Measurements from ENCODE around the gene NSRP1.
"Not testable (repeated sequence)": the region's sequence is repeated elsewhere in the genome, so short reads cannot be mapped to it uniquely, and the experiment has no call there.

NSRP1 gene

GRCh38 chr17:30211371-30211770, 94.8 kb downstream of the NSRP1 start:
- in situ Hi-C loops (cut with MboI; ENCODE audit: low pct_unique_long_range_greater_than_20kb, low sequenced_read_pairs): no loop called here
- DNase-seq: no peak

GRCh38 chr17:30212750-30213149, 96.1 kb downstream of the NSRP1 start:
- DNase-seq: no peak
- in situ Hi-C loops (cut with MboI; ENCODE audit: low pct_unique_long_range_greater_than_20kb, low sequenced_read_pairs): no loop called here

GRCh38 chr17:30217054-30217453, 100.4 kb downstream of the NSRP1 start:
- in situ Hi-C loops (cut with MboI; ENCODE audit: low pct_unique_long_range_greater_than_20kb, low sequenced_read_pairs): no loop called here
- DNase-seq: no peak

GRCh38 chr17:30217746-30218245, 101.2 kb downstream of the NSRP1 start:
- in situ Hi-C loops (cut with MboI; ENCODE audit: low pct_unique_long_range_greater_than_20kb, low sequenced_read_pairs): no loop called here
- no peak for DNase-seq

DNA sequence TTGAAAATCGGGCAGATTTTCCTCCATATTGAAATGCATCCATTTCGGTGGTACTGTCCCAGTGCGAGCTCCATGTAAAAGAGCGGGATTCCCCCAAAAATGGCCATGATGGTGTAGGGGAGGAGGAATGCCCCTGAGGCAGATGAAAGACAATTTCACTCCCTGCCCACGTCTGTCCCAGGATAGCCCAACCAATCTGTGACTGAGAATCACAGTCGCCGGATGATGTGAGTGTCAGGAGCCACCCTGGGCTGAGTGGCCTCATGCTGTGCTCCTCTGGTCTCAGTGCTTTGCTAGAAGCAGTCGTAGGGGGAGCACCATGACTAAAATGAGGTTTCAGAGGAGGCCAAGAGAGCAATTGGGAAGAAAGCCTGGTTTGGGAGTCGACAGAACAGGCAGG, 102.2 kb downstream of the NSRP1 start:
- in situ Hi-C loops (cut with MboI; ENCODE audit: low pct_unique_long_range_greater_than_20kb, low sequenced_read_pairs): no loop called here
- no peak for DNase-seq

GRCh38 chr17:30219315-30219714, 102.7 kb downstream of the NSRP1 start:
- in situ Hi-C loops (cut with MboI; ENCODE audit: low pct_unique_long_range_greater_than_20kb, low sequenced_read_pairs): no loop called here
- no peak for DNase-seq

DNA sequence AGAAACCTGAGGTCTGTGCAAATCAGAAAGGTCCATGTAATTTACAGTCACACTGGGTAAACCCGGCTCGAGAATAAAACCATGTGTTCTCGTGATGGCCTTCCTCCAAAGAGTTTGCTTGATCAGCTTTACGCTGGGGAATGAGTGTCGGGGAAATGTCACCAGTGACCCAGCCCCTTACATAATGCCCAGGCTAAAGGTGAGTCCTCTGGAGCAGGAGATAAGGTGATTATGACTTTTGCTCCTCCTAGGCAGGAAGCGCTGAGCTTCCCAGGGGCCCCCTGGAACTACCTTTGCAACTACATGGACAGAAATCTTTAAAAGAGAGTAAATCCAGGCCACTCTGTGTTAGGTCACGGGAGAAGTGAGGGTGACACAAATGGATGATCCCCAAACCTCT, 103.2 kb downstream of the NSRP1 start:
- in situ Hi-C loops (cut with MboI; ENCODE audit: low pct_unique_long_range_greater_than_20kb, low sequenced_read_pairs): no loop called here
- no peak for DNase-seq

GRCh38 chr17:30220414-30220813, 103.8 kb downstream of the NSRP1 start:
- in situ Hi-C loops (cut with MboI; ENCODE audit: low pct_unique_long_range_greater_than_20kb, low sequenced_read_pairs): no loop called here
- no peak for DNase-seq

DNA sequence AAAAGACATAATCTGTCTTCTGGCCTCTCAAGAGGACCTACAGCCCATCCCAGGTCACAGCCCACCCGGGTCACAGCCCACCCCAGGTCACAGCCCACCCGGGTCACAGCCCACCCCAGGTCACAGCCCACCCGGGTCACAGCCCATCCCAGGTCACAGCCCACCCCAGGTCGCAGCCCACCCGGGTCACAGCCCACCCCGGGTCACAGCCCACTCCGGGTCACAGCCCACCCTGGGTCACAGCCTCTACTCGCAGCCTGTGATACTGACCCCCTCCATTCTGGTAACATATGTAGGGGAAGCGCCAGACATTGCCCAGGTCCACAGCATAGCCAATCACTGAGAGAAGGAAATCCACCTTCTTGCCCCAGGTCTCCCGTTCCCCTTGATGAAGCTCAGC, 104.7 kb downstream of the NSRP1 start:
- in situ Hi-C loops (cut with MboI; ENCODE audit: low pct_unique_long_range_greater_than_20kb, low sequenced_read_pairs): no loop called here
- no peak for DNase-seq

DNA sequence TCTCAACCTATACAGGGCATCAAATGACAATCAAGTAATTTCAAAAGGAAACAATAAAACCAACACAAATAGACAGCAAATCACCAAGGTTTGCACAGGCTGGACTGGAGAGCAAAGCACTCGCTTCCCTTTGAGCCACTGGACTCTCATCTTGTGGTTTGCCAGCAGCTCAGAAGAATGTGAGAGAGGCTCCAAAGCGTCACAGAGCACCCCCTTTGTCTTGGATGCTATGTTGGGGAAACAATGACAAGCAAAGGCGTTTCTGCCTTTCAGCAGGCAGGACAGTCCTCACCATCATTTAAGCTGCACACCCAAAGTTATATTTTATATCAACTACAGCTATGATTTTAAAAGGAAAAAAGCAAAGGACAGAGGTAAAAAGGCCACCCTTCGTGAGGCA, 105.6 kb downstream of the NSRP1 start:
- in situ Hi-C loops (cut with MboI; ENCODE audit: low pct_unique_long_range_greater_than_20kb, low sequenced_read_pairs): no loop called here
- no peak for DNase-seq

DNA sequence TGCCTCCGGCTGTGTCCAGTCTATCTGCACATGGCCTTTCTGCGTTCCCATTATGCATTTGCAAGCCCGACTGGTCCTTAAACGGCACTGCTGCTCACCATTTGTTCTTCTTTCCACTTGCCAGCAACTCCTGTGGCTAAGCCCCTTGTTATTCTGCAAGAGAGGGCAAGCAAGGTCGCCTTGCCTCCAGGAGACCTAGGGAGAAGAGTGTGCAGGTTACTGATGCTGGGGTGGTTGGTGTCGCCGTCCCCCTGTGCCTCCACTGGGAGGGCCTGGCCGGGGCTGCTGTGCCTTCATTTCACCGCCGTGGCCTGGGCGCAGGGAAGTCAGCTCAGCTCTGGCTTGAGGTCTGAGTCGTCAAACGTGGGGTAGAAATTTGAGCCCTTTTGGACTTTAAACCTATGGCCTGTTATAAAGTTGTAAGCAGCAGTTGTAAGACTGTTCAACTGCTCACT, 106.1 kb downstream of the NSRP1 start:
- in situ Hi-C loops (cut with MboI; ENCODE audit: low pct_unique_long_range_greater_than_20kb, low sequenced_read_pairs): no loop called here
- no peak for DNase-seq

DNA sequence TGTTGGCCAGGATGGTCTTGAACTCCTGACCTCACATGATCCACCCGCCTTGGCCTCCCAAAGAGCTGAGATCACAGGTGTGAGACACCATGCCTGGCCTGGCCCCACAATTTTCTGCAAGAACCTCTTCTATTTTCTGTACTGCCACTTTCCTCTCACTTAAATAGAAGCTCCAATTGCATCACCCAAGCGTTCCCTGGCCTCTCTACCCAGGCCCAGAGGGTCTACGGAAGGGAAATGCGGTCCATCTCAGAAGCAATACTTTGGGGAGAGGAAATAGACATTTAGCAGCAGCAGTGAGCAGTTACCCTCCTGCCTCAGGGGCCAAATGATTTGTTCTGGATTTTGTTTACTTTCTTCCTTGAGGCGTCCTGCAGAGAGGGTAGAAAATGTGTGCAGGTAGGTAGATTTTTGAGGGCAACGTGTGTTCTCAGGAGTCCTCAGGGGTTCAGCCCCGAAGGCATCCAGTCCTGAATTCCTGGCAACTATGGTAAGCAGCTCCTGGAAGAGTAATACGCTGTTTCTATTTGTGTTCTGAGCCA, 107.9 kb downstream of the NSRP1 start:
- no peak for DNase-seq
- in situ Hi-C loops (cut with MboI; ENCODE audit: low pct_unique_long_range_greater_than_20kb, low sequenced_read_pairs): no loop called here

GRCh38 chr17:30225112-30225511, 108.5 kb downstream of the NSRP1 start:
- DNase-seq: no peak
- in situ Hi-C loops (cut with MboI; ENCODE audit: low pct_unique_long_range_greater_than_20kb, low sequenced_read_pairs): no loop called here

DNA sequence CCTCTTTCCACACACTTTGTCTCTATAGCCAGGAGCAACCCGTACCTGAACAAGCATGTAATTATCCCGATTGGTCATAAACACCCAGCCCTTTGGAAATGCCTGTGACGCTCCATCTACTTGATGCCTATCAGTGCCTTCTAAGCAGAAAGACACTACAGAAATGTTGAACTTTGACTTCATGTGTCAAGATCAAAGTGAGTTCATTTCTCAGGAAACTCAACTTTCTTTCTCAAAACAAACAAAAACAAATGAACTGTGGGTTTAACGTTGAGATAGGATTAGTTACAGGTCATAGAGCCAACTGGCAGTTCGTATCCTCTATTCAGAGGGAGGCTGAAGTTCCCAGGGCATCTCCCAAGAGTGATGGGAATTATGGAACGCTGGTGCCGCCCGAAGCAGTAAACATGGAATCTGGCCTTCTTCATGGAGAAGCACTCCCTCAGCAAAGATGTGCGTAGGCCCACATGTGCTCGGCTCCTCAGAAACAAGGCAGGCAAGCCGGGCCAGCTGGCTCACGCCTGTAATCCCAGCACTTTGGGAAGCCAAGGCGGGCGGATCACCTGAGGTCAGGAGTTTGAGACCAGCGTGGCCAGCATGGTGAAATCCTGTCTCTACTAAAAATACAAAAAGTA, 109.4 kb downstream of the NSRP1 start:
- DNase-seq: no peak
- in situ Hi-C loops (cut with MboI; ENCODE audit: low pct_unique_long_range_greater_than_20kb, low sequenced_read_pairs): no loop called here

GRCh38 chr17:30226878-30227277, 110.3 kb downstream of the NSRP1 start:
- in situ Hi-C loops (cut with MboI; ENCODE audit: low pct_unique_long_range_greater_than_20kb, low sequenced_read_pairs): no loop called here
- no peak for DNase-seq

GRCh38 chr17:30228011-30228410, 111.4 kb downstream of the NSRP1 start:
- DNase-seq: no peak
- in situ Hi-C loops (cut with MboI; ENCODE audit: low pct_unique_long_range_greater_than_20kb, low sequenced_read_pairs): no loop called here

DNA sequence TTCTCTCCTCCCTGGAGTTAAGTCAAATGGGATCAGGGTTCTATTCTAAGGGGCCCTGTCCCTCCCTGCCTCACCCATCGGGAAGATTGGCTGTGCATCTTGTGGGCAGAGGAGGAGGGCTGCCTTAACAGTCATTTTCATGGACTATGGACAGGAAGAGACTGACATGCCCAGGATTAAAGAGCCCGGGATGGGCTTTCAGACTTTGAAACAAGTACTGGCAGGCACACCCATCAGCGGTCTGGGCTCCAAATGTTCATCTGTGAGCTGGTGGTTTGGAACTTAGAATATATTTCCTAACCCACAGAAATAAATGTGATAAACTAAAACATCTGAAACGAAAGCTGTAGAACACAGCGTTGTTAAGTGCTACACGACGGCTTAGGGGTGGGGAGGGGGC, 112.4 kb downstream of the NSRP1 start:
- in situ Hi-C loops (cut with MboI; ENCODE audit: low pct_unique_long_range_greater_than_20kb, low sequenced_read_pairs): no loop called here
- DNase-seq: no peak

- DNase-seq; in situ Hi-C loops (cut with MboI; ENCODE audit: low pct_unique_long_range_greater_than_20kb, low sequenced_read_pairs): not testable (repeated sequence)
These were observed 113.4 kb downstream of the NSRP1 start for GRCh38 chr17:30230009-30230408.

GRCh38 chr17:30230596-30231125, 114.0 kb downstream of the NSRP1 start:
- in situ Hi-C loops (cut with MboI; ENCODE audit: low pct_unique_long_range_greater_than_20kb, low sequenced_read_pairs): no loop called here
- no peak for DNase-seq

DNA sequence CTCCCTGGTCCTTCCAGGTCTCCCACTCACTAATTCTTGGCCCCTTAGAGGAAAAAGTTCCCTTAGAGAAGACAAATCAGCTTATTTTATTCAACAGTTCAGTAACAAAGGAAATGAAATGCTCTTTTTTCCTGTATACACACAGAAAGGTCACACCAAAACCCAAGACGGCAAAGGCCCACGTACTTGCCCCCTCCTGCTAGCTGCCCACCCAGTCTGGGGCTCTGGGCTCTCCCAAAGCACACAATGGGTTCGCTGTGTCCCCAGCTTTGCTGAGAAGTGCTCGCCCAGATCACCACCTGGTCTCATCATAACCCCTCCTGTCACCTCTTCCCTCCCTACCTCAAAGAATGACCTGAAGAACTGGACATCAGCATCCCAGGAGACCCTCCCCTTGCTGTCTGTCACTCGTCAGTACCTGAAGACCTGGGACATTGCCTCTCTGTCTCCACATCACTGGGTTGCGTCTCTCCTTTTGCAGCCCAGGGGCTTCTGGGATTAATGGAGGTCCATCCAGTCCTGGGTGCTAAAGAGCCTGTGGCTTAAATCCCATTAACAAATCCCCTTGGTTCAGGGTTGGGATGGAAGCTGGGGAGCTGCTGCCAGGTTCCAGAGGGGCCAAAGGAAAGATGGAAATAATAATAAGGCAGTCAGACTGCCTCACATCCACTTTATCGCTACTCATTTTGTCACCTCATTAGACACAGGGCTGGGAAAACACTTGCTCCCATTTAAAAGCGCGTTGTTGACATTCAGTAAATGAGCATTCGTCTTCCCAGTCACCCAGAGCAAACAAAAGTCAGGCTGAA, 115.6 kb downstream of the NSRP1 start:
- in situ Hi-C loops (cut with MboI; ENCODE audit: low pct_unique_long_range_greater_than_20kb, low sequenced_read_pairs): no loop called here
- no peak for DNase-seq

Data from KBM-7 (cell line).